Measurements from ENCODE around the gene IFNW1.

Gene IFNW1

GRCh38 chr9:21104787-21105186 is 36.8 kb downstream of the IFNW1 start:
- DNase-seq = no peak

GRCh38 chr9:21102305-21102704 is 39.3 kb downstream of the IFNW1 start:
- no peak for DNase-seq

- no peak for DNase-seq
Observed at GRCh38 chr9:21097817-21098216, 43.8 kb downstream of the IFNW1 start.

- DNase-seq = no peak
Observed at GRCh38 chr9:21096901-21097255, 44.8 kb downstream of the IFNW1 start.

- no peak for DNase-seq
Observed at GRCh38 chr9:21096172-21096900, 45.3 kb downstream of the IFNW1 start.

- DNase-seq = no peak
Observed at GRCh38 chr9:21095561-21095960, 46.1 kb downstream of the IFNW1 start.

All from activated naive CD4-positive, alpha-beta T cell (primary cell).